Measurements from ENCODE around the gene LRRC47.

The LRRC47 gene

GRCh38 chr1:3785456-3786157 is 10.7 kb downstream of the LRRC47 start:
- no peak for DNase-seq (ENCODE audit: low read depth)

GRCh38 chr1:3785045-3785444 is 11.3 kb downstream of the LRRC47 start:
- no peak for DNase-seq (ENCODE audit: low read depth)

GRCh38 chr1:3783651-3784474 is 12.4 kb downstream of the LRRC47 start:
- no peak for DNase-seq (ENCODE audit: low read depth)

- DNase-seq (ENCODE audit: low read depth): no peak
These were observed 15.4 kb downstream of the LRRC47 start for GRCh38 chr1:3780901-3781300.

- DNase-seq (ENCODE audit: low read depth): no peak
These were observed 16.3 kb downstream of the LRRC47 start for GRCh38 chr1:3779912-3780416.

GRCh38 chr1:3779265-3779911 is 16.9 kb downstream of the LRRC47 start:
- no peak for DNase-seq (ENCODE audit: low read depth)

GRCh38 chr1:3778590-3779264 is 17.6 kb downstream of the LRRC47 start:
- DNase-seq (ENCODE audit: low read depth): no peak

GRCh38 chr1:3777647-3778589 is 18.4 kb downstream of the LRRC47 start:
- DNase-seq (ENCODE audit: low read depth): no peak

- no peak for DNase-seq (ENCODE audit: low read depth)
These were observed 19.2 kb downstream of the LRRC47 start for GRCh38 chr1:3777078-3777547.

GRCh38 chr1:3776231-3776961 is 19.9 kb downstream of the LRRC47 start:
- DNase-seq (ENCODE audit: low read depth): no peak

GRCh38 chr1:3775490-3776230 is 20.6 kb downstream of the LRRC47 start:
- no peak for DNase-seq (ENCODE audit: low read depth)

GRCh38 chr1:3774946-3775489 is 21.3 kb downstream of the LRRC47 start:
- no peak for DNase-seq (ENCODE audit: low read depth)

GRCh38 chr1:3774276-3774945 is 21.9 kb downstream of the LRRC47 start:
- DNase-seq (ENCODE audit: low read depth): no peak

- no peak for DNase-seq (ENCODE audit: low read depth)
These were observed 22.6 kb downstream of the LRRC47 start for GRCh38 chr1:3773572-3774275.

- DNase-seq (ENCODE audit: low read depth): no peak
These were observed 23.4 kb downstream of the LRRC47 start, which contains the start of gene SMIM1 for GRCh38 chr1:3772715-3773571. Gene SMIM1 (plus strand): TSS chr1:3772749. CDS start chr1:3775374, 2,625 bp downstream.

- DNase-seq (ENCODE audit: low read depth): peak; percentile 78
These were observed 24.1 kb downstream of the LRRC47 start for GRCh38 chr1:3772027-3772714.
